Ovary (tissue), 3 donors: ENCODE measurements around the gene COL26A1.

Source experiments
- CTCF ChIP-seq, 3 donors: fragments of 450-650 bp in 2 of 3; fragments of 200-600 bp in 1 of 3; IDR thresholded peaks; one replicate each; pipeline versions ENCODE4 v1.5.1 to v1.8.0; 2016 to 2022; ENCODE audit warnings: antibody characterized with exemption in 3 of 3, mild to moderate bottlenecking in 1 of 3
- EP300 ChIP-seq: sonication (generic); formaldehyde crosslinking; IDR thresholded peaks from one replicate; pipeline ENCODE4 v1.6.1; 2017; ENCODE audit warnings: antibody characterized with exemption
- POLR2A ChIP-seq: fragments of 450-650 bp; IDR thresholded peaks from one replicate; pipeline ENCODE4 v1.6.1; 2017; ENCODE audit warnings: antibody characterized with exemption, mild to moderate bottlenecking, moderate library complexity
- donor health status: DM: no; HTN: no; CAD: no.

DNA sequence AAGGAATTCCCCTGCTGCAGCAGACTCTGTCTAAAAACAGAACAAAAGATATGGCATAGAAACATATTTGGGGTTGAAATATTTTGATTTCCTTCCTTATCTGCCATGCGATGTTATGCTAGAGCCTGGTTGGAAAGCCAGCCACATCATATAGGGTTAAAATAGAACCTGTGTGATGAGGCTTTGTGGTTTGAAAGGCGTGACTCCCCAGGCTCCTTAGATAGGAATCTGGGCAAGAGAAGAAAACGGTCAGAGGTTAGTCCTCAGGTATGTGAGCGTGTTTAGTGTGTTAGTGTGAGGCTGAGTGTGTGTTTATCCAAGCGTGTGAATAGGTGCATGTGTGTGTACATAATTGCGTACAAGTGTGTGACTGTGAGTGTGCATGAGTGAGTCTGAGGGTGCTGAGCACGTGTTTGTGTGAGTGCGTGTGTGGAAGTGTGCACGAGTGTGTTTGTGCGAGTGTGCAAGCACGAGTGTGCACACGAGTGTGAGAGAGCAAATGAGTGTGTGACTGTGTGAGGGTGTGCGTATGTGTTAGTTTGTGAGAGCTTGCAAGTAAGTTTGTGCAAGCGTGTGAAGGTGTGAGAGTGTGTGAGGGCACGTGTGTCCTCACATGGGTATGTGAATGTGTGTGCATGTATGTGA is 79.9 kb downstream of the COL26A1 start:
- TF ChIP-seq CTCF (IDR thresholded peaks at IDR 0.05) (no peak), POLR2A (no peak), EP300 (no peak)
